Neural progenitor cell (in vitro differentiated cells): ENCODE measurements around the gene KLF2. TPM values are rescaled to one million over a fixed set of nuclear protein-coding genes. Genes with fewer than 3 reads are reported as not detected.

Experiments used
- DNase-seq: peaks from one replicate; pipeline ENCODE4 v3.0.0-alpha.2; 2016; ENCODE audit warnings: low spot score
- H2AFZ ChIP-seq: fragments of 200-600 bp; sonication (generic); replicated peaks from 2 replicates; pipeline ENCODE4 v1.6.1; 2016; ENCODE audit warnings: antibody characterized with exemption
- H3F3A ChIP-seq: fragments of 200-600 bp; sonication (generic); 2 replicates; pipeline ENCODE4 v1.6.1; 2016; ENCODE audit warnings: antibody characterized with exemption, low read depth
- H3K27ac ChIP-seq: fragments of 200-600 bp; sonication (generic); 2 replicates; pipeline ENCODE4 v1.5.1; 2016; ENCODE audit warnings: mild to moderate bottlenecking
- H3K27me3 ChIP-seq: fragments of 200-600 bp; sonication (generic); 2 replicates; pipeline ENCODE4 v1.6.1; 2016; ENCODE audit warnings: mild to moderate bottlenecking, moderate library complexity
- H3K36me3 ChIP-seq: fragments of 200-600 bp; sonication (generic); 2 replicates; pipeline ENCODE4 v1.5.1; 2016
- H3K4me1 ChIP-seq: fragments of 200-600 bp; sonication (generic); 2 replicates; pipeline ENCODE4 v1.6.1; 2016; ENCODE audit warnings: mixed run types
- H3K4me2 ChIP-seq: fragments of 200-600 bp; sonication (generic); 2 replicates; pipeline ENCODE4 v1.6.1; 2016
- H3K4me3 ChIP-seq: fragments of 200-600 bp; sonication (generic); 2 replicates; pipeline ENCODE4 v1.5.1; 2016
- H3K79me2 ChIP-seq: fragments of 200-600 bp; sonication (generic); 2 replicates; pipeline ENCODE4 v1.6.1; 2016; ENCODE audit warnings: low read depth
- H3K9ac ChIP-seq: fragments of 200-600 bp; sonication (generic); 2 replicates; pipeline ENCODE4 v1.6.1; 2016
- H3K9me3 ChIP-seq: fragments of 200-600 bp; sonication (generic); 2 replicates; pipeline ENCODE4 v1.5.1; 2016; ENCODE audit warnings: low read depth
- H4K20me1 ChIP-seq: fragments of 200-600 bp; sonication (generic); 2 replicates; pipeline ENCODE4 v1.6.1; 2016; ENCODE audit warnings: low read depth
- H3K27ac Mint-ChIP-seq: 3 replicates; pipeline ENCODE4 v1.8.0; 2021; ENCODE audit warnings: mixed read lengths
- H3K27me3 Mint-ChIP-seq: 2 replicates; pipeline ENCODE4 v1.8.0; 2022; ENCODE audit warnings: low read depth, mild to moderate bottlenecking, inconsistent platforms, moderate library complexity, mixed read lengths; ENCODE audit not compliant: insufficient read depth
- H3K36me3 Mint-ChIP-seq: 3 replicates; pipeline ENCODE4 v1.8.0; 2021; ENCODE audit warnings: mixed read lengths
- H3K4me1 Mint-ChIP-seq: 3 replicates; pipeline ENCODE4 v1.8.0; 2021; ENCODE audit warnings: mixed read lengths
- H3K4me3 Mint-ChIP-seq: 3 replicates; pipeline ENCODE4 v1.8.0; 2021; ENCODE audit warnings: mild to moderate bottlenecking, moderate library complexity, mixed read lengths
- H3K9me3 Mint-ChIP-seq: 3 replicates; pipeline ENCODE4 v1.8.0; 2020; ENCODE audit warnings: mixed read lengths
- EZH2 ChIP-seq: fragments of 200-600 bp; sonication (generic); IDR thresholded peaks from 2 replicates; pipeline ENCODE4 v1.6.1; 2017; ENCODE audit warnings: antibody characterized with exemption, mild to moderate bottlenecking, moderate library complexity
- EZH2phosphoT487 ChIP-seq: fragments of 200-600 bp; sonication (generic); IDR thresholded peaks from 2 replicates; pipeline ENCODE4 v1.6.1; 2017; ENCODE audit warnings: antibody characterized with exemption
- total RNA-seq: library from RNA; depleted of rRNA; stranded (reverse); fragments of >200 nt; gene quantifications from 2 replicates; pipeline ENCODE4 v1.2.3, GENCODE V29; 2015; ENCODE audit warnings: low replicate concordance
- TF ChIP-seq, protein P1 (sequence below): fragments of 200-600 bp; sonication (generic); IDR thresholded peaks from 2 replicates; pipeline ENCODE4 v1.5.1; 2017; ENCODE audit warnings: antibody characterized with exemption, mild to moderate bottlenecking

Gene KLF2
- total RNA-seq, 1 donor from 2014 or later: not detected

- H3K4me3 Mint-ChIP-seq: no peak overlapping the region
- no peak overlapping the region for H3K27ac ChIP-seq
These were observed 518 bp downstream of the KLF2 start for GRCh38 chr19:16325161-16325527.

DNA sequence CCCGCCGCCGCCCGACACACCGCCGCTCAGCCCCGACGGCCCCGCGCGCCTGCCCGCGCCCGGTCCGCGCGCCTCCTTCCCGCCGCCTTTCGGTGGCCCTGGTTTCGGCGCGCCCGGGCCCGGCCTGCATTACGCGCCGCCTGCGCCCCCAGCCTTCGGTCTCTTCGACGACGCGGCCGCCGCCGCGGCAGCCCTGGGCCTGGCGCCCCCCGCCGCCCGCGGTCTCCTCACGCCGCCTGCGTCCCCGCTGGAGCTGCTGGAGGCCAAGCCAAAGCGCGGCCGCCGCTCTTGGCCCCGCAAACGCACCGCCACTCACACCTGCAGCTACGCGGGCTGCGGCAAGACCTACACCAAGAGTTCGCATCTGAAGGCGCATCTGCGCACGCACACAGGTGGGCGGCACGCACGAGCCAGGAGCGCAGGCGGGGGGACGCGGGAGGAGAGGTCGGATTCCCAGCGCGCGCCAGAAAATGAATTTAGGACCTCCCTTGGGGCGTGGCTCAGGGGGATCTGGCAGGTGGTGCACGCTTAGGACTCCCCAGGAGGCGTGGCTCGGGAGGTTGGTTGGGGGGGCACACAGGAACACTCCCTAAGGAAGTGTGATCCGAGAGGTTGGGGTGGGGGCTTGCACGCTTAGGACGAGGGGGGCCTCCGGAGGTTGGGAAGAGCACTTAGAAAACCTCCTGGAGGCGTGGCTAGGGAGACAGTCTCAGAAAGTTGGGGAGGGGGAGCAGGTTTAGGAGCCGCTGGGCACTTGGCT is 1.2 kb downstream of the KLF2 start:
- Mint-ChIP-seq H3K9me3 (no peaks in the 10 kb centered on the region), H3K4me1 (peaks cover 4% of the 10 kb centered on the region), H3K27me3 (peaks cover 57% of the 10 kb centered on the region), H3K4me3 (peak overlapping the region; percentile 75), H3K36me3 (no peaks in the 10 kb centered on the region), H3K27ac (no peak overlapping the region)
- no peak overlapping the region for H3K27ac ChIP-seq
- peaks cover 11% of the 10 kb centered on the region for H3K4me1 ChIP-seq
- no peaks in the 10 kb centered on the region for H3K79me2 ChIP-seq
- H2AFZ ChIP-seq: peak overlapping the region; percentile 57
- H3K4me2 ChIP-seq: peak overlapping the region; percentile 73
- peaks cover 12% of the 10 kb centered on the region for H3F3A ChIP-seq
- TF ChIP-seq, protein P1, sequence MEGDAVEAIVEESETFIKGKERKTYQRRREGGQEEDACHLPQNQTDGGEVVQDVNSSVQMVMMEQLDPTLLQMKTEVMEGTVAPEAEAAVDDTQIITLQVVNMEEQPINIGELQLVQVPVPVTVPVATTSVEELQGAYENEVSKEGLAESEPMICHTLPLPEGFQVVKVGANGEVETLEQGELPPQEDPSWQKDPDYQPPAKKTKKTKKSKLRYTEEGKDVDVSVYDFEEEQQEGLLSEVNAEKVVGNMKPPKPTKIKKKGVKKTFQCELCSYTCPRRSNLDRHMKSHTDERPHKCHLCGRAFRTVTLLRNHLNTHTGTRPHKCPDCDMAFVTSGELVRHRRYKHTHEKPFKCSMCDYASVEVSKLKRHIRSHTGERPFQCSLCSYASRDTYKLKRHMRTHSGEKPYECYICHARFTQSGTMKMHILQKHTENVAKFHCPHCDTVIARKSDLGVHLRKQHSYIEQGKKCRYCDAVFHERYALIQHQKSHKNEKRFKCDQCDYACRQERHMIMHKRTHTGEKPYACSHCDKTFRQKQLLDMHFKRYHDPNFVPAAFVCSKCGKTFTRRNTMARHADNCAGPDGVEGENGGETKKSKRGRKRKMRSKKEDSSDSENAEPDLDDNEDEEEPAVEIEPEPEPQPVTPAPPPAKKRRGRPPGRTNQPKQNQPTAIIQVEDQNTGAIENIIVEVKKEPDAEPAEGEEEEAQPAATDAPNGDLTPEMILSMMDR: no peak
- TF ChIP-seq EZH2 (peak; percentile 72), EZH2phosphoT487 (peak; percentile 46)
- H3K4me3 ChIP-seq: peak overlapping the region; percentile 41
- H3K9me3 ChIP-seq: no peaks in the 10 kb centered on the region
- H3K9ac ChIP-seq: no peak overlapping the region
- H4K20me1 ChIP-seq: peaks cover 37% of the 10 kb centered on the region
- peak; percentile 86 for DNase-seq
- H3K36me3 ChIP-seq: no peaks in the 10 kb centered on the region
- H3K27me3 ChIP-seq: peaks cover 100% of the 10 kb centered on the region

More at GRCh38 chr19:16325161-16325527, 518 bp downstream of the KLF2 start:
- no peaks in the 10 kb centered on the region for H3K79me2 ChIP-seq
- H3K27me3 Mint-ChIP-seq: peaks cover 55% of the 10 kb centered on the region
- H3K9ac ChIP-seq: no peak overlapping the region
- H2AFZ ChIP-seq: peak overlapping the region; percentile 90
- peaks cover 100% of the 10 kb centered on the region for H3K27me3 ChIP-seq
- peaks cover 11% of the 10 kb centered on the region for H3K4me1 ChIP-seq
- H3K4me2 ChIP-seq: peak overlapping the region; percentile 82
- H3K4me1 Mint-ChIP-seq: peaks cover 4% of the 10 kb centered on the region
- no peak overlapping the region for H3K27ac Mint-ChIP-seq
- peak; percentile 61 for DNase-seq
- no peaks in the 10 kb centered on the region for H3K36me3 ChIP-seq
- TF ChIP-seq EZH2phosphoT487 (peak; percentile 76), EZH2 (peak; percentile 97)
- TF ChIP-seq, protein P1: peak; percentile 14
- peaks cover 37% of the 10 kb centered on the region for H4K20me1 ChIP-seq
- peak overlapping the region; percentile 44 for H3K4me3 ChIP-seq
- no peaks in the 10 kb centered on the region for H3K36me3 Mint-ChIP-seq
- H3K9me3 Mint-ChIP-seq: no peaks in the 10 kb centered on the region
- H3F3A ChIP-seq: peaks cover 12% of the 10 kb centered on the region
- H3K9me3 ChIP-seq: no peaks in the 10 kb centered on the region

DNA sequence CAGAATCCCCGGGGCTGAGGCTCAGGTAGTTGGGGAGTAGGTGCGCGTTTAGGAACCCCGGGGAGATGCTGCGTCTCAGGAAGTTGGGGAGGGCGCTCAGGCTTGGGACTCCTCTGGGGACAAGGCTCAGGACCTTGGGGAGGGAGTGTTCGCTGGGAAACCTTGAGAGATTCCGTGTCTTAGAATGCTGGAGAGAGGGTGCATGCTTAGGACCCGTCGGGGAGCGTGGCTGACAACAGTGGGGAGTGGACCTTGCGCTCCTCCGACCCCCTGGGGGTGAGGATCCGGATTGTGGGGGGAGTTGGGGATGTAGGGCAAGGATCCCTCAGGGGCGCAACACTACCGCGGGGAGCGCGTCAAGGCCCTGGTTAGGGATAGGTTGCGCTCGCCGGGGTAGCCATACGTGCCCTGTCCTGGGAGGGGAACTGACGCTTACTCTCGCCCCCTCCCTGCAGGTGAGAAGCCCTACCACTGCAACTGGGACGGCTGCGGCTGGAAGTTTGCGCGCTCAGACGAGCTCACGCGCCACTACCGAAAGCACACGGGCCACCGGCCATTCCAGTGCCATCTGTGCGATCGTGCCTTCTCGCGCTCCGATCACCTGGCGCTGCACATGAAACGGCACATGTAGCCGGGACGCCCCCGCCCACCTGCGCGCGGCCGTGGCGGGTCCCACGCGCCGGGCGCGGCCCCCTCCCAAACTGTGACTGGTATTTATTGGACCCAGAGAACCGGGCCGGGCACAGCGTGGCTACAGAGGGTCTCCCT is 2.0 kb downstream of the KLF2 start:
- Histone ChIP-seq H3K4me3 (peak overlapping the region; percentile 41), H2AFZ (no peak overlapping the region), H3F3A (peaks cover 12% of the 10 kb centered on the region), H3K27ac (no peak overlapping the region), H3K27me3 (peaks cover 100% of the 10 kb centered on the region), H3K9me3 (no peaks in the 10 kb centered on the region), H3K79me2 (no peaks in the 10 kb centered on the region), H3K9ac (no peak overlapping the region), H3K36me3 (no peaks in the 10 kb centered on the region), H3K4me1 (peaks cover 11% of the 10 kb centered on the region), H3K4me2 (peak overlapping the region; percentile 73), H4K20me1 (peaks cover 37% of the 10 kb centered on the region)
- TF ChIP-seq EZH2 (peak; percentile 98), EZH2phosphoT487 (peak; percentile 91)
- TF ChIP-seq, protein P1: no peak
- peak; percentile 49 for DNase-seq
- no peaks in the 10 kb centered on the region for H3K9me3 Mint-ChIP-seq
- H3K27ac Mint-ChIP-seq: no peak overlapping the region
- H3K4me3 Mint-ChIP-seq: peak overlapping the region; percentile 75
- H3K36me3 Mint-ChIP-seq: no peaks in the 10 kb centered on the region
- peaks cover 59% of the 10 kb centered on the region for H3K27me3 Mint-ChIP-seq
- peaks cover 4% of the 10 kb centered on the region for H3K4me1 Mint-ChIP-seq
